A673 (cell line): ENCODE results near the gene TANC1. TPM values are rescaled to one million over a fixed set of nuclear protein-coding genes. Genes with fewer than 3 reads are reported as not detected.
A peak's percentile ranks its signal among the peaks of the same experiment; 100 is the strongest.

ENCODE experiments used
- BruUV-seq: library from RNA; stranded (reverse); fragments of 400-500 nt; replicated peaks from 2 replicates; lab custom pipeline; 2021; lab: Mats Ljungman, UMichigan
- CTCF ChIA-PET: fragments of 300-600 bp; sonication (Branson Sonifier 250); formaldehyde crosslinking; loops from one replicate; lab custom pipeline; 2022; ENCODE audit warnings: antibody characterized with exemption; lab: Charles Lee
- POLR2A ChIA-PET: fragments of 300-600 bp; sonication (Branson Sonifier 250); formaldehyde crosslinking; loops from one replicate; lab custom pipeline; 2022; ENCODE audit warnings: antibody characterized with exemption; ENCODE audit not compliant: low non-redundant PET; lab: Charles Lee
- DNase-seq: peaks from one replicate; pipeline ENCODE4 v3.0.0-alpha.2; 2015; ENCODE audit warnings: low spot score
- H3K27ac ChIP-seq: fragments of 200-600 bp; sonication (generic); 2 replicates; pipeline ENCODE4 v1.5.1; 2016; ENCODE audit warnings: mixed run types, low read depth, mild to moderate bottlenecking, mixed read lengths, antibody characterized with exemption, low read length; ENCODE audit not compliant: poor library complexity, severe bottlenecking
- H3K27me3 ChIP-seq: fragments of 200-600 bp; sonication (generic); replicated peaks from 2 replicates; pipeline ENCODE4 v1.6.1; 2017; ENCODE audit warnings: mixed run types, low read depth, mild to moderate bottlenecking, mixed read lengths, antibody characterized with exemption, low read length; ENCODE audit not compliant: insufficient read depth, poor library complexity
- H3K36me3 ChIP-seq: fragments of 200-600 bp; sonication (generic); 2 replicates; pipeline ENCODE4 v1.6.1; 2016; ENCODE audit warnings: mixed run types, mild to moderate bottlenecking, mixed read lengths, antibody characterized with exemption, low read length; ENCODE audit not compliant: insufficient read depth, poor library complexity, severe bottlenecking
- H3K4me1 ChIP-seq: fragments of 200-600 bp; sonication (generic); 2 replicates; pipeline ENCODE4 v1.6.1; 2017; ENCODE audit warnings: mixed run types, mild to moderate bottlenecking, mixed read lengths, antibody characterized with exemption, low read length; ENCODE audit not compliant: insufficient read depth, poor library complexity, severe bottlenecking
- H3K4me3 ChIP-seq: fragments of 200-600 bp; sonication (generic); 2 replicates; pipeline ENCODE4 v1.5.1; 2016; ENCODE audit warnings: low read depth, mixed run types, mild to moderate bottlenecking, mixed read lengths, low read length; ENCODE audit not compliant: poor library complexity, severe bottlenecking
- H3K9me3 ChIP-seq: fragments of 200-600 bp; sonication (generic); 2 replicates; pipeline ENCODE4 v1.6.1; 2016; ENCODE audit warnings: mixed run types, low read depth, mild to moderate bottlenecking, mixed read lengths, antibody characterized with exemption, low read length; ENCODE audit not compliant: poor library complexity, severe bottlenecking
- EZH2 ChIP-seq: fragments of 200-600 bp; sonication (generic); IDR thresholded peaks from 2 replicates; pipeline ENCODE4 v1.6.1; 2017; ENCODE audit warnings: borderline replicate concordance, low read depth, mild to moderate bottlenecking, mixed read lengths, antibody characterized with exemption, low read length; ENCODE audit not compliant: poor library complexity, severe bottlenecking
- intact Hi-C: fragments of 100-400 bp; cut with micrococcal nuclease; formaldehyde crosslinking; loops from one replicate; pipeline ENCODE4 v1.10.0; 2022; ENCODE audit not compliant: unreplicated experiment
- total RNA-seq: library from RNA; stranded (reverse); gene quantifications from 2 replicates; pipeline ENCODE4 v1.2.3, GENCODE V29; 2021
- TF ChIP-seq, protein P1 (sequence below): fragments of 300-800, 200-600 bp; sonication (generic); conservative IDR thresholded peaks from 2 replicates; pipeline ENCODE4 v1.5.1; 2017; ENCODE audit warnings: low read depth, mild to moderate bottlenecking, antibody characterized with exemption, low read length, moderate library complexity, mixed read lengths

Gene TANC1
- total RNA-seq, 1 experiment from 2014 or later: 9.0 TPM

DNA sequence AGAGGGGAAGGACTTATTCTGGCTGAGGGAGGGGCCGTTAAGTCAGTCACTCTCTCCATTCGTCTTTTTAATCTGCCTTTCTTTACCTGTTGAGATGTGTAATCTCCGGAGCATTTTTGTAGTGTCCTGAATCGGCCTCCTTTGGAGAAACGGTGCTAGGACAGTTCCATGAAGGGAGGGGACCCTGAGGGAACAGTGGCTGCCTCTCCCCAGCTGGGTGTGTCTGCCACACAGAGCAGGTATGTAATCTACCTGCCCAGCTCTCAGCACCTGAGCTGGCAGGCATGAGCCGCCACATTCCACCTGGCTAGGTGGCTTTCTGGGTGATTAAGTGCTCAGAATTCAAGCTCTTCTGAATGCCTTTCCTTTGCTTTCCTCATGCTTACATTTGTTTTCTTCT, 186.9 kb downstream of the TANC1 start:
- DNase-seq: no peak
- Histone ChIP-seq H3K27me3 (no peaks in the 10 kb centered on the region), H3K9me3 (no peaks in the 10 kb centered on the region), H3K4me3 (no peak overlapping the region), H3K36me3 (no peaks in the 10 kb centered on the region), H3K27ac (no peak overlapping the region), H3K4me1 (peaks cover 3% of the 10 kb centered on the region)
- POLR2A ChIA-PET: no interaction called here
- no TSS peak for BruUV-seq
- intact Hi-C loops: no loop called here
- TF ChIP-seq EZH2: no peak
- TF ChIP-seq, protein P1, sequence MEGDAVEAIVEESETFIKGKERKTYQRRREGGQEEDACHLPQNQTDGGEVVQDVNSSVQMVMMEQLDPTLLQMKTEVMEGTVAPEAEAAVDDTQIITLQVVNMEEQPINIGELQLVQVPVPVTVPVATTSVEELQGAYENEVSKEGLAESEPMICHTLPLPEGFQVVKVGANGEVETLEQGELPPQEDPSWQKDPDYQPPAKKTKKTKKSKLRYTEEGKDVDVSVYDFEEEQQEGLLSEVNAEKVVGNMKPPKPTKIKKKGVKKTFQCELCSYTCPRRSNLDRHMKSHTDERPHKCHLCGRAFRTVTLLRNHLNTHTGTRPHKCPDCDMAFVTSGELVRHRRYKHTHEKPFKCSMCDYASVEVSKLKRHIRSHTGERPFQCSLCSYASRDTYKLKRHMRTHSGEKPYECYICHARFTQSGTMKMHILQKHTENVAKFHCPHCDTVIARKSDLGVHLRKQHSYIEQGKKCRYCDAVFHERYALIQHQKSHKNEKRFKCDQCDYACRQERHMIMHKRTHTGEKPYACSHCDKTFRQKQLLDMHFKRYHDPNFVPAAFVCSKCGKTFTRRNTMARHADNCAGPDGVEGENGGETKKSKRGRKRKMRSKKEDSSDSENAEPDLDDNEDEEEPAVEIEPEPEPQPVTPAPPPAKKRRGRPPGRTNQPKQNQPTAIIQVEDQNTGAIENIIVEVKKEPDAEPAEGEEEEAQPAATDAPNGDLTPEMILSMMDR: no peak
- CTCF ChIA-PET: no interaction called here

DNA sequence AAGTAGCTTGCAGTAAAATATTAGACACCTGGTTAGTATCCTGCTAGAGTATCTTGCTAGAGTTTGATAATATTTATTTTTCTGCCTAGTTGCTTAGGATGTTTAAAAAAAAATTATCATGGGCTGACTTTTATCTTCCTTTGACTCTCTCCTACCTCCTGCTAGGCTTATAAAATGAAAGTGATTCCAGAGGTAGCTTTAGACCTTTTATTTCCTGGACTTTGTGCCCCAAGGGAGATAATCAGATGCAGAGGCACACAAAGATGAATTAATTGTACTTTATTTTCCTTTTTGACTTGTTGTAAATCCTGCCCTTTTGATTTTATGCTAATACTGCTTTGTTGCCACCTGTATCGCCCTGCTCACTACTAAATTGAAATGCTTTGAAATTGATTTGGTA, 187.4 kb downstream of the TANC1 start:
- no peak overlapping the region for H3K27ac ChIP-seq
- ChIA-PET POLR2A (no interaction called here), CTCF (no interaction called here)
- no peak for TF ChIP-seq EZH2
- TF ChIP-seq, protein P1: no peak
- peak; percentile 11 for DNase-seq
- H3K27me3 ChIP-seq: no peaks in the 10 kb centered on the region
- intact Hi-C loops: no loop called here
- H3K36me3 ChIP-seq: no peaks in the 10 kb centered on the region
- H3K9me3 ChIP-seq: no peaks in the 10 kb centered on the region
- no TSS peak for BruUV-seq
- no peak overlapping the region for H3K4me3 ChIP-seq
- peaks cover 3% of the 10 kb centered on the region for H3K4me1 ChIP-seq

DNA sequence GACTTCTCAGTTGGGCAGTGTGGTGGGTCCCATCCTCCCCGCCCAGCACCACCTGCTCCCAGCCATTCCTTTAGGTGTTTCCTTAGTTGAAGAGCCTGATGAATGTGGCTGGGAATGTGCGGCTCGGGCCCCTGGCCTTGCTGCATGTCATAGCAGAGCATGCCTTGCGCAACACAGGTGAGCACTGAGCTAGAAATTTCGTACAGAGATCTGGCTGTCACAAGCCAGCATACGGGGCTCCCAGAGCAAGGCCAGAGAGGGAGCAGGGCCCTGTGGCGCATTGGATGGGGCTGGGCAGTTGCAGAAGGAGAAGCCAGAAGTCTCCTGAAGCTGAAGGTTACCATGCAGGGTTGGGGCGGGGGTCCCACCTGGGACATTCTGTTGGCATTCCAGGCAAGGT, 188.4 kb downstream of the TANC1 start:
- Histone ChIP-seq H3K4me1 (peaks cover 3% of the 10 kb centered on the region), H3K4me3 (no peak overlapping the region), H3K9me3 (no peaks in the 10 kb centered on the region), H3K27ac (no peak overlapping the region), H3K27me3 (no peaks in the 10 kb centered on the region), H3K36me3 (no peaks in the 10 kb centered on the region)
- intact Hi-C loops: no loop called here
- ChIA-PET POLR2A (no interaction called here), CTCF (no interaction called here)
- DNase-seq: no peak
- BruUV-seq: no TSS peak
- TF ChIP-seq, protein P1: no peak
- no peak for TF ChIP-seq EZH2
